HG03039 (cell line): ENCODE measurements around the gene FANCI.

Source experiments
- ATAC-seq: cut with Tn5 transposase; IDR thresholded peaks from one replicate; pipeline ENCODE4 v1.9.1; 2021; ENCODE audit warnings: mild to moderate bottlenecking, moderate library complexity; ENCODE audit not compliant: unreplicated experiment

Gene FANCI

GRCh38 chr15:89305395-89305794 lies 61.6 kb downstream of the FANCI start:
- no peak for ATAC-seq

GRCh38 chr15:89307046-89307587 lies 63.3 kb downstream of the FANCI start:
- no peak for ATAC-seq

- ATAC-seq, result no peak
Measured at GRCh38 chr15:89307791-89308190, 64.0 kb downstream of the FANCI start.

DNA sequence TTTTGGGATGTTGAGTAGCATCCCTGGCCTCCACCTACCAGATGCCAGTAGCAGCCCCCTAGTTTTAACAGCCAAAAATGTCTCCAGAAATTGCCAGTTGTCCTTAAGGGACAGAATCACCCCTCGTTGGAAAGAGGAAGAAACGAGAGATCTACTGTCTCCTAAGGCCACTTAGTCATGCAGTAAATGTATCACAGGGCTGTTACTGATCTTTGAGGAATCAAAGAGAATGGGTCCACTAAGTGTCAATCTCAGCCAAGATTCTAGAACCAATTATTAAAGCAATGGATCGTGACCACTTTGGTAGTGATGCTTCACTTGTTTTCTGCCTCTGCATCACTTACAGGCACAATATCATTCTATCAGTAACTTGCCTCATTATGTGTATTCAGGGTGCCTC lies 64.5 kb downstream of the FANCI start:
- ATAC-seq, result no peak

DNA sequence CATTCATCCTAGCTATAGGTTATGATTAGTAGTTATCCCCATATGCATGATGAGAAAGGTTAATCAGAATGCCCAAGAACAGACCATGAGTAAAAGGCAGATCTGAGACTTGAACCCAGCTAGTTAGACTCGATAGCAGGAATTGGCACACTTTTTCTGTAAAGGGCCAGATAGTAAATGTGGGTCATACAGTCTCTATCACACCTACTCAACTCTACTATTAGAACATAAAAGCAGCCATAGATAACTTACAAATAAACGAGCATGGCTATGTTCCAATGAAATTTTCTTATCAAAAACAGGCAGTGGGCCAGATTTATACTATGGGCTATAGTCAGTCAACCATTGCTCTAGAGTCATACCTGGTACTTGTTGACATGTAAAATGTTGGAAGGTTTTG lies 66.2 kb downstream of the FANCI start:
- ATAC-seq, result no peak

GRCh38 chr15:89315375-89315929 lies 71.7 kb downstream of the FANCI start:
- ATAC-seq, result no peak

GRCh38 chr15:89316504-89316903 lies 72.7 kb downstream of the FANCI start:
- ATAC-seq, result no peak

GRCh38 chr15:89317186-89317720 lies 73.5 kb downstream of the FANCI start:
- no peak for ATAC-seq

DNA sequence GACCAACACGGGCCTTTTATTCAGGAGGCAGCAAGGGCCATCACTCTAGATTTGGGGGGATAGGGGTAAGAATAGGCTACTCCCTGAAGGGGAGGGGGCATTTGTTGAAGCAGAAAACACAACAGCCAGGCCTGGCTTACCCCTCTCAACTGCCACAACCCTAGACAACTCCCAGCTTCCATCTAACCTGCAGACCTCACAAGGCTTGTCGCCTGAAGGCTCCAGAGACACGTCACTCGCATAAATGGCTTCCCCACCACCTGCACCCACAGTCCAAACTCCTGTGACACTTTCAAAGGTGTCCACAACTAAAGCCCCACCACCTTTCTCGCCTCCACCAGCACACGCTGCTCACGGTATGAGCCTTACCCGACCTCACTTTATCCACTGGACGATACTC lies 75.9 kb downstream of the FANCI start:
- ATAC-seq, result no peak

GRCh38 chr15:89320200-89320599 lies 76.4 kb downstream of the FANCI start:
- no peak for ATAC-seq

- ATAC-seq, result no peak
Measured at GRCh38 chr15:89321521-89322410, 78.0 kb downstream of the FANCI start.

DNA sequence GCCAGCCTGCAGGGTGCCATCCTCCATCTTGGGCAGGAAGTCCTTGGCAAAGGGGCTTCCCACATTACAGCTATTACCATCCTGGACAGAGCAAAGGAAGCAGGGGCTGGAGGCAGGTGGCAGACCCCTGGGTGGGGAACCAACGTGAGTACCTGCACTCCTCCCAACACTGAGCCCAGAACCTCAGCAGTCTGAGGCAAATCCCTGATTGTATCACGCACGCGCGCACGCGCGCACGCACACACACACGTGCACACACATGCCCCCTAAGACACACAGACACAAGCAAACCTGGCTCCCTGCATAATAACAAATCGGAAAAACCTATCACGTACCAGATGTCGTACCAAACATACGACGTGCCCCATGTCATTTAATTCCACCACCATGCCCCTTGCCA lies 79.0 kb downstream of the FANCI start:
- ATAC-seq, result no peak

- no peak for ATAC-seq
Measured at GRCh38 chr15:89323825-89324224, 80.0 kb downstream of the FANCI start.

DNA sequence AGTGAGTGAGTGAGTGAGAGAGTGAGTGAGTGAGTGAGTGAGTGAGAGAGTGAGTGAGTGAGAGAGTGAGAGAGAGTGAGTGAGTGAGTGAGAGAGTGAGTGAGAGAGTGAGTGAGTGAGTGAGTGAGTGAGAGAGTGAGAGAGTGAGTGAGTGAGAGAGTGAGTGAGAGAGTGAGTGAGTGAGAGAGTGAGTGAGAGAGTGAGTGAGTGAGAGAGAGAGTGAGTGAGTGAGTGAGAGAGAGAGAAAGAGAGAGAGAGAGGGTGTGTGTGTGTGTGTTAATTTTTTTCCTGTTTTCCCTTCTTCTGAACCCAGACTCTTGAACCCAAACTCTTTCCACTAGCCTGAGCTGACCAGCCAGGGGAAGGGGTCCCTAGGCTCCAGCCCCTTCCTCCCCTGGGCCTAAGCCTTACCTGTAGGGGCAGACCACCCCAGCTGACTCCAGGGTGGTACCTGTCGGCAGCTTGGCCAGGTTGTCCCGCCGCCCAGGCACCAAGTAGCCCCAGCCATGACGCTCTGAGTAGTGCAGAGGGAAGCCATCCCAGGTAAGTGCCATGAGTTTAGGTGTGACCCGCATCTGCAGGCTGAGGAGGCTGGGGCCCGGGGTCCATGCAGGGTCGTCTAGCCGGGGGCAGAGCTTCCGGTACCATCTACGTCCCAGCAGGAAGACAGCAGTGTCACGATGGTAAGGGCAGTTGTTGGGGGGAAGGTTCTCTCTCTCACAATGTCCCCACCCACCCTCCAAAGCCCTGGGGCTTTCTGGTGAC lies 81.4 kb downstream of the FANCI start:
- ATAC-seq, result no peak

- no peak for ATAC-seq
Measured at GRCh38 chr15:89326316-89326715, 82.5 kb downstream of the FANCI start.

- no peak for ATAC-seq
Measured at GRCh38 chr15:89327113-89327512, 83.3 kb downstream of the FANCI start.

GRCh38 chr15:89328398-89329254 lies 84.8 kb downstream of the FANCI start:
- ATAC-seq, result no peak

GRCh38 chr15:89329329-89330084 lies 85.7 kb downstream of the FANCI start:
- no peak for ATAC-seq

DNA sequence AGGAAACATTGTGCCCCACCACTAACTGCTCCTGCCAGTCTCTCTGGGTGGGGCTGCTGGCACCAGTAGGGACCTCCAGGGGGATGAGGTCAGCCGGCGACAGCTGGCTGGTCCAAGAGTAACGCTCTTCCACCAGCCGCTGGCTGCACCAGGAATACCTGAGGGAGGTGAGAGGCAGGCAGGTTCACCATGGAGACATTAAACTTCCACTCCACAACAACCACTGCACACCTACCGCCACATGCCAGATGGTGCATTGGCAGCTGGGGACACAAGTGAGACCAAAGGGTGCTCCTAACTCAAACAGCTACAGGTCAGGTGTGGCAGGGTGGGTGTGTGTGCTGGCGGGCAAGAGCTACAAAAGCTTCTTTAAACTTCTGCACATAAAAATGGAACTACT lies 86.3 kb downstream of the FANCI start:
- ATAC-seq, result no peak
